GM18951 (cell line): Measurements from ENCODE around the gene KRTAP10-6.

Source experiments
- POLR2A ChIP-seq: IDR thresholded peaks from 4 replicates; pipeline ENCODE4 v1.6.1; 2011; ENCODE audit warnings: mild to moderate bottlenecking; ENCODE audit not compliant: insufficient read length, insufficient read depth; ENCODE audit errors: extremely low read depth
- in situ Hi-C: fragments of 300-500 bp; cut with MboI; formaldehyde crosslinking; loops from one replicate; pipeline ENCODE4 v1.12.0; 2022; ENCODE audit warnings: low sequenced_read_pairs, mixed read lengths, inconsistent platforms; ENCODE audit not compliant: unreplicated experiment

Gene KRTAP10-6

GRCh38 chr21:44626673-44627143, 34.4 kb upstream of the KRTAP10-6 start, which contains the start of gene KRTAP10-9:
Gene KRTAP10-9, plus strand, starts transcription at chr21:44627093. Its CDS starts 79 bp downstream, at chr21:44627172.
- in situ Hi-C loops: no loop called here
- no peak for TF ChIP-seq POLR2A

GRCh38 chr21:44626262-44626661, 34.0 kb upstream of the KRTAP10-6 start:
- in situ Hi-C loops: no loop called here

GRCh38 chr21:44625756-44626155, 33.5 kb upstream of the KRTAP10-6 start:
- in situ Hi-C loops: no loop called here

More at GRCh38 chr21:44626262-44626661, 34.0 kb upstream of the KRTAP10-6 start:
- TF ChIP-seq POLR2A: no peak

GRCh38 chr21:44623575-44623974, 31.3 kb upstream of the KRTAP10-6 start:
- in situ Hi-C loops: no loop called here
- TF ChIP-seq POLR2A: no peak

More at GRCh38 chr21:44625756-44626155, 33.5 kb upstream of the KRTAP10-6 start:
- TF ChIP-seq POLR2A: no peak

- no peak for TF ChIP-seq POLR2A
- in situ Hi-C loops: no loop called here
These were observed 27.6 kb upstream of the KRTAP10-6 start for GRCh38 chr21:44619886-44620285.

- in situ Hi-C loops: no loop called here
- TF ChIP-seq POLR2A: no peak
These were observed 26.6 kb upstream of the KRTAP10-6 start for GRCh38 chr21:44618909-44619308.

- in situ Hi-C loops: no loop called here
- TF ChIP-seq POLR2A: no peak
These were observed 26.2 kb upstream of the KRTAP10-6 start for GRCh38 chr21:44618504-44618903.

- in situ Hi-C loops: no loop called here
- no peak for TF ChIP-seq POLR2A
These were observed 24.8 kb upstream of the KRTAP10-6 start for GRCh38 chr21:44617071-44617501.

GRCh38 chr21:44616591-44616926, 24.3 kb upstream of the KRTAP10-6 start:
- in situ Hi-C loops: no loop called here

GRCh38 chr21:44615911-44616590, 23.7 kb upstream of the KRTAP10-6 start:
- no peak for TF ChIP-seq POLR2A
- in situ Hi-C loops: no loop called here

More at GRCh38 chr21:44616591-44616926, 24.3 kb upstream of the KRTAP10-6 start:
- no peak for TF ChIP-seq POLR2A

- no peak for TF ChIP-seq POLR2A
- in situ Hi-C loops: no loop called here
These were observed 23.2 kb upstream of the KRTAP10-6 start for GRCh38 chr21:44615466-44615865.

GRCh38 chr21:44614961-44615391, 22.7 kb upstream of the KRTAP10-6 start:
- in situ Hi-C loops: no loop called here
- TF ChIP-seq POLR2A: no peak

GRCh38 chr21:44614161-44614631, 21.9 kb upstream of the KRTAP10-6 start:
- in situ Hi-C loops: no loop called here
- TF ChIP-seq POLR2A: no peak
